Gastrocnemius medialis (tissue), 4 donors: ENCODE measurements around the gene XPC.

Experiments
- POLR2A ChIP-seq, 2 donors: fragments of 450-650 bp; IDR thresholded peaks; one replicate each; pipeline ENCODE4 v1.6.1; 2017; ENCODE audit warnings: antibody characterized with exemption in 2 of 2, mild to moderate bottlenecking in 2 of 2, moderate library complexity in 2 of 2
- TF ChIP-seq, protein P1 (sequence below), 5 experiments: fragments of 450-650 bp in 3 of 5; fragments of 200-600 bp in 2 of 5; sonication (generic) in 2 of 5; IDR thresholded peaks in 4 of 5; conservative IDR thresholded peaks in 1 of 5; 1 replicate in 4 of 5; 2 replicates in 1 of 5; pipeline ENCODE4 v1.5.1; 2016 to 2019; ENCODE audit warnings: antibody characterized with exemption in 5 of 5, mild to moderate bottlenecking in 3 of 5, moderate library complexity in 3 of 5

DNA sequence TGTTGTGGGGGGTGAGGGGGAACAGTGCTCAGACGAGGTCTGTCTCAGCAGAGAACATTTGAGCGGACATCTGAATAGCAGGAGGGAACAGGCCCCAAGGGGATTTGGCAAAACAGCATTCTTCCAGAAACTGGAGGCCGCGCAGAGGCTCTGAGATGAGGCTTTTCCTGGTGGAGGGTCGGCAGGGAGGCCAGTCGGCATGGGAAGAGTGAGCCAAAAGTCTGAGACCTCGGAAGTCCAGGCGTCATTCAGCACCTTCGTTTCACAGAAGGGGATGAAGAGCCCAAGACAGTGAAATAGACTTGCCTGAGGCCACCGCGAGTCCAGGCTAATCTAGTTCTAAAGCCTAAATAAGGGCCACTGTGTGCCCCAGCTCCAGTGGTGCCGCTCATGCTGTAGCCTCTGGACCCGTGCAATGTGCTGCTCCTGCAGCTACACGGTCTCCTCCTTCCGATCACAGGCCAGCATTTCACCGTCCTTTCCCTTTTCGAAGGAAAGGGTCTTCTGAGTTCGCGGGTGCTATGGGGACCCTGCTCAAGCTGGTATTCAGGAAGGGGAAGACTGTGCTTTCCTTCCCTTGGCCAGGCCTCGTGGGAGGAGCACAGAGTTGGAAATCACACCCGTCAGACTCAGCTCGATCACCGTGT lies 24.6 kb upstream of the XPC start:
- TF ChIP-seq, protein P1, sequence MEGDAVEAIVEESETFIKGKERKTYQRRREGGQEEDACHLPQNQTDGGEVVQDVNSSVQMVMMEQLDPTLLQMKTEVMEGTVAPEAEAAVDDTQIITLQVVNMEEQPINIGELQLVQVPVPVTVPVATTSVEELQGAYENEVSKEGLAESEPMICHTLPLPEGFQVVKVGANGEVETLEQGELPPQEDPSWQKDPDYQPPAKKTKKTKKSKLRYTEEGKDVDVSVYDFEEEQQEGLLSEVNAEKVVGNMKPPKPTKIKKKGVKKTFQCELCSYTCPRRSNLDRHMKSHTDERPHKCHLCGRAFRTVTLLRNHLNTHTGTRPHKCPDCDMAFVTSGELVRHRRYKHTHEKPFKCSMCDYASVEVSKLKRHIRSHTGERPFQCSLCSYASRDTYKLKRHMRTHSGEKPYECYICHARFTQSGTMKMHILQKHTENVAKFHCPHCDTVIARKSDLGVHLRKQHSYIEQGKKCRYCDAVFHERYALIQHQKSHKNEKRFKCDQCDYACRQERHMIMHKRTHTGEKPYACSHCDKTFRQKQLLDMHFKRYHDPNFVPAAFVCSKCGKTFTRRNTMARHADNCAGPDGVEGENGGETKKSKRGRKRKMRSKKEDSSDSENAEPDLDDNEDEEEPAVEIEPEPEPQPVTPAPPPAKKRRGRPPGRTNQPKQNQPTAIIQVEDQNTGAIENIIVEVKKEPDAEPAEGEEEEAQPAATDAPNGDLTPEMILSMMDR (IDR thresholded peaks at IDR 0.05 in 4 of 5, conservative IDR thresholded peaks at IDR 0.05 in 1 of 5): no peak
- TF ChIP-seq POLR2A (IDR thresholded peaks at IDR 0.05): no peak
